Measurements from ENCODE around the gene ATP7B.

Gene ATP7B

GRCh38 chr13:51944428-51944827, 66.8 kb downstream of the ATP7B start:
- H3K4me3 ChIP-seq = no peak overlapping the region
- intact Hi-C loops (cut with DNase I; ENCODE audit: low total_unique reads) = no loop called here
- H3K4me1 ChIP-seq = no peaks in the 10 kb centered on the region
- H3K27me3 ChIP-seq = no peaks in the 10 kb centered on the region
- H3K36me3 ChIP-seq = peaks cover 12 to 40% (median 17%) of the 10 kb centered on the region in 3 donors
- no peak overlapping the region for H3K27ac ChIP-seq
- no peak for DNase-seq
- no peak for TF ChIP-seq CTCF (IDR thresholded peaks at IDR 0.05)
- H3K9me3 ChIP-seq = no peaks in the 10 kb centered on the region

GRCh38 chr13:51943721-51944120, 67.5 kb downstream of the ATP7B start:
- no peak overlapping the region for H3K27ac ChIP-seq
- no peak for DNase-seq
- H3K27me3 ChIP-seq = no peaks in the 10 kb centered on the region
- H3K4me3 ChIP-seq = no peak overlapping the region
- TF ChIP-seq CTCF (IDR thresholded peaks at IDR 0.05) = no peak
- no peaks in the 10 kb centered on the region for H3K4me1 ChIP-seq
- no peaks in the 10 kb centered on the region for H3K9me3 ChIP-seq
- intact Hi-C loops (cut with DNase I; ENCODE audit: low total_unique reads) = no loop called here
- peaks cover 12 to 45% (median 20%) of the 10 kb centered on the region in 3 donors for H3K36me3 ChIP-seq

GRCh38 chr13:51942189-51942588, 69.1 kb downstream of the ATP7B start:
- Histone ChIP-seq H3K27me3 (no peaks in the 10 kb centered on the region), H3K4me1 (no peaks in the 10 kb centered on the region), H3K9me3 (no peaks in the 10 kb centered on the region), H3K27ac (no peak overlapping the region), H3K4me3 (no peak overlapping the region), H3K36me3 (peaks cover 12 to 59% (median 28%) of the 10 kb centered on the region in 3 donors)
- intact Hi-C loops (cut with DNase I; ENCODE audit: low total_unique reads) = no loop called here
- no peak for DNase-seq
- TF ChIP-seq CTCF (IDR thresholded peaks at IDR 0.05) = no peak

GRCh38 chr13:51938454-51938853, 72.8 kb downstream of the ATP7B start:
- no peaks in the 10 kb centered on the region for H3K9me3 ChIP-seq
- H3K4me3 ChIP-seq = no peak overlapping the region
- no peaks in the 10 kb centered on the region for H3K4me1 ChIP-seq
- intact Hi-C loops (cut with DNase I; ENCODE audit: low total_unique reads) = no loop called here
- H3K36me3 ChIP-seq = peaks cover 11 to 64% (median 28%) of the 10 kb centered on the region in 3 donors
- no peak overlapping the region for H3K27ac ChIP-seq
- DNase-seq = no peak
- no peak for TF ChIP-seq CTCF (IDR thresholded peaks at IDR 0.05)
- H3K27me3 ChIP-seq = no peaks in the 10 kb centered on the region

- H3K4me3 ChIP-seq = no peak overlapping the region
- H3K27ac ChIP-seq = no peak overlapping the region
- no peaks in the 10 kb centered on the region for H3K27me3 ChIP-seq
- no peaks in the 10 kb centered on the region for H3K4me1 ChIP-seq
- no peaks in the 10 kb centered on the region for H3K9me3 ChIP-seq
- TF ChIP-seq CTCF (IDR thresholded peaks at IDR 0.05) = no peak
- no peak for DNase-seq
- intact Hi-C loops (cut with DNase I; ENCODE audit: low total_unique reads) = no loop called here
- peaks cover 11 to 70% (median 27%) of the 10 kb centered on the region in 3 donors for H3K36me3 ChIP-seq
Observed at GRCh38 chr13:51937320-51938290, 73.6 kb downstream of the ATP7B start.

All from tibial artery (tissue), 4 donors.